ENCODE data around the gene PDE5A.

PDE5A gene

DNA sequence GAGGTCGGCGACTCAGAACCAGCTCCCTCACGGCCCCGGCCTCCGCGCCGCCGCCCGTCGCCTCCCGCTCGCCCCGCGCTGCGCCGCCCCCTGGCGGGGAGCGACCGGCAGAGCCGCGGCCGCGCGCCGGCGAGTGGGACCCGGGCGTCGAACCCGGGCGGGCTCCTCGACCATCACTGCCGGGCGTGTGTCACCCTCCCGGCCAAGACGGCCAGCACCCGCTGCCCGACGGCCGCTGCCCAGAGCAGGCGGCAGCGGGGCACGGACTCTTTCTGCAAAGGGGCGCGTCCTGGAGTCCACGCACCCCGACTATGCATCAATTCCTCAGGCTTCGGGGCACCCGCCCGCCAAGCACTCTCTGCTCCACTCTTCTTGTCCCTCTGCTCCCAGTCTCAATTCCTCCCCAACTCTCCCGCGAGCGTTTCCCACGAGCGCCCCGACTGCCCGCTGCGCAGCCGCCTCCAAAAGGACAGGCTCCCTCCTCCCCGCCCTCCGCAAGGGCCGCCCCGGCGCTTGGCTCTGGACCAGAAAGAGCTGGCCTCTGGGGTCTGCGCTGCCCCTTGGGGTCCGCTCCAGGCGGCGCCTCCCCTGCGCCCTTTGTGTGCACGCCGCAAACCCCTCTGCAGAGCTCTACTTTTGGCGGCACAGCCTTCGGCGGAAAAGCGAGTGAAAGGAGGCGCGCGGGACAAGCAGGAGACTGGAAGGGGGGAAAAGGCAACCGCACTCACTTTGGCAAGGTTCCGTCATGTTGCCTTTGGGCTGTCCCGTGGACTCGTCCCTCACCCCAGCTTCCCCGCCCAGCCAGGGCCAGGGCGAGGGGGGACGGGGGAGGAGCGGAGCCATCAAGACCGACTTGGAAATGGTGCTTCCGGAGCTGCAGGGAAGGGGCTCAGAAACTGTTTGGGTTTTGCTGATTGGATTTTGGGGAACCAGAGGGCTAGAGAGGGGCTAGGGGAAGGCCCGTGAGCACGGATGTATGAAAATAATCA lies 1.0 kb downstream of the PDE5A start:
- peak; percentile 77 for DNase-seq
- H3K9me3 Mint-ChIP-seq, result no peaks in the 10 kb centered on the region
- peak overlapping the region; percentile 80 for H3K4me3 Mint-ChIP-seq
- H3K4me1 Mint-ChIP-seq (ENCODE audit: low read depth), result peaks cover 22% of the 10 kb centered on the region
- no peaks in the 10 kb centered on the region for H3K36me3 Mint-ChIP-seq (ENCODE audit: low read depth)
- H3K27me3 Mint-ChIP-seq, result peaks cover 26% of the 10 kb centered on the region
- no peak overlapping the region for H3K27ac Mint-ChIP-seq

DNA sequence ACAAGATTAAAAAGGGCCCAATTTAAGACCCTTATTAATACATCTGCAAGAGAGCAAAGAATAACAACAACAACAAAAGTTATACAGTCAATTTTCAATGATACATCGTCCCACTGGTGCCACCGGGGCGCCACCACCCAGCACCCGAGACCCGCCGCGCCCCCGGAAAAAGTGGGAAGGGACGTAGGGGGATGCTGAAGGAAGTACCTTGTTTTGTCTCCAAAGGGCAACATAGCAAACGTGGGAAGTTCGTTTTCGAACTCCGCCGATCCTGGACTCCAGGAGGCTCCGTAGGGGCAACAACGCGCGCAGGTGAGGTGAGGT lies 1.7 kb downstream of the PDE5A start:
- H3K9me3 Mint-ChIP-seq, result no peaks in the 10 kb centered on the region
- peak overlapping the region; percentile 72 for H3K4me3 Mint-ChIP-seq
- no peak overlapping the region for H3K27ac Mint-ChIP-seq
- peaks cover 20% of the 10 kb centered on the region for H3K27me3 Mint-ChIP-seq
- no peak for DNase-seq
- H3K36me3 Mint-ChIP-seq (ENCODE audit: low read depth), result no peaks in the 10 kb centered on the region
- peaks cover 22% of the 10 kb centered on the region for H3K4me1 Mint-ChIP-seq (ENCODE audit: low read depth)

DNA sequence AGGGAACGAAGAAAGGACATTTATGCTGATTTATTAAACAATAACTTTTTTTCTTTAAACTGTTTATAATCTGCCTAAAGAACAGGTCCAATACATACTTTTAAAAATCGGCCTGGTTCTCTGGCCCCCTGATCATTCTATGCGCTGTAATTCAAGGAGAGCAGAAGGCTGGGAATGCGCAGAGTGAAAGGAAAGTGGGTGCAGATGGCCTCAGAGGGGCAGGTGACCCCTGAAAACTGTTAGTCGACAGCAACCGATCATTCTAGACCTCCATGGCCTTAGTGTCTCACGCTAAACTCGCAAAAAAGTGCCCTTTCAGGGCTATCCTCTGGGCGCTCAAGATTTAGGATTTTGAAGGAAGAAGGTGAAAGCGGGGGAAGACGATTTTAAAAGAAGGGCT lies 2.2 kb downstream of the PDE5A start:
- Mint-ChIP-seq H3K4me1 (ENCODE audit: low read depth) (peaks cover 22% of the 10 kb centered on the region), H3K36me3 (ENCODE audit: low read depth) (no peaks in the 10 kb centered on the region), H3K27ac (no peak overlapping the region), H3K9me3 (no peaks in the 10 kb centered on the region), H3K27me3 (peaks cover 22% of the 10 kb centered on the region), H3K4me3 (peak overlapping the region; percentile 72)
- DNase-seq, result no peak

DNA sequence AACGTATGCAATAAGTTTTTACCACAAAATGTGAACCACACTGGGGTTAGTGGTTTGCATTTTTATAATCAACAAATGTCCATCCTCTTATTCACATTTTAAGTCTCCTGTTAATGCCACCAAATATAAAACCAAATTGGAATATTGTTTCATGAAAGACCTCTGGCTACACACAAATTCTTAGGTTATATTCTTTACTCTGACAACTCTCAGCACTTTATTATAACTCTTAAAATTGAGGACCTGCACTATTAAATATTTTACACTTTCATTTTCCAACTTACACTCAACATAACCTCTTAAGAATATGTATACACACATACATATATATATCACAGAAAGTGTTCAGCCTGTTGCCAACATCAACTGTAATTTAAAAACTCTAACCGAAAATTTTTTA lies 2.8 kb downstream of the PDE5A start:
- H3K9me3 Mint-ChIP-seq, result no peaks in the 10 kb centered on the region
- no peaks in the 10 kb centered on the region for H3K36me3 Mint-ChIP-seq (ENCODE audit: low read depth)
- peaks cover 25% of the 10 kb centered on the region for H3K27me3 Mint-ChIP-seq
- H3K27ac Mint-ChIP-seq, result no peak overlapping the region
- no peak overlapping the region for H3K4me3 Mint-ChIP-seq
- no peak for DNase-seq
- H3K4me1 Mint-ChIP-seq (ENCODE audit: low read depth), result peaks cover 22% of the 10 kb centered on the region

DNA sequence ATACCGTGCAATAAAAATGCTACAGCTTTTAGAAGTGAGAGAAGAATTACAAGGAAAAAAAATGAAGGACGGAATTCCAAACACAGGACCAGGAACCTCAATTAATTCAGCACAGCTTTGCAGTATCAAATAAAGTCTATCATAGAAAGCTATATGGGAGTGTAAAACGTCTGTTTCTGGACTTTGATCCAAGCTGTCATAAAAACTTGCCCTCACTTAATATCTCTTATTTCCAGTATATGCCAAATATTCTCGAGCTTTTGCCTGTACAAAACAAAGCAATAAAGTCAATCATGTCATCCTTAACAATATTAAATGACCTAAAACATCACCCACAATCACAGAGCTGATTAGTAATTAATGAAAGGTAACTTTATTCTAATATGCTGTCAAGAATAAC lies 4.2 kb downstream of the PDE5A start:
- H3K27me3 Mint-ChIP-seq, result peaks cover 31% of the 10 kb centered on the region
- H3K4me3 Mint-ChIP-seq, result no peak overlapping the region
- no peak overlapping the region for H3K27ac Mint-ChIP-seq
- H3K9me3 Mint-ChIP-seq, result no peaks in the 10 kb centered on the region
- H3K4me1 Mint-ChIP-seq (ENCODE audit: low read depth), result peaks cover 22% of the 10 kb centered on the region
- DNase-seq, result no peak
- no peaks in the 10 kb centered on the region for H3K36me3 Mint-ChIP-seq (ENCODE audit: low read depth)

DNA sequence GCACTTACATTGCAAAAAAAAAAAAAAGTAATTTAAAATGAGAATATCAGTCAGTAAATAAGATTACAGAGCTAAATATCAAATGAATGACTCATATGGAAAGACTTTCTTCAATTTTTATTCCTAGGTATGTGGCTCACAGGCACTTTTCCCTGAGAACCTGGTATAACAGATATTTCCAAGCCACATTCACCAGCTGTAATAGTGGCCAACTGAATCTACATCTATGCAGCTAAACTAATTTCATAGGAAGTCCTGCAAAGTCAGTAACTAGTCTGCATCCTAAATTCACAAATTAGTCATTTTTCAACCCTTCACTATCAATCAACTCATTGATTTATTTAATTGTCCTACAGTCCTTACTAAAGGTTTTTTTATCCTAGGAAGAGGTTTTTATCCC lies 5.6 kb downstream of the PDE5A start:
- no peaks in the 10 kb centered on the region for H3K9me3 Mint-ChIP-seq
- H3K4me1 Mint-ChIP-seq (ENCODE audit: low read depth), result peaks cover 13% of the 10 kb centered on the region
- peaks cover 28% of the 10 kb centered on the region for H3K27me3 Mint-ChIP-seq
- no peak overlapping the region for H3K27ac Mint-ChIP-seq
- no peak overlapping the region for H3K4me3 Mint-ChIP-seq
- no peaks in the 10 kb centered on the region for H3K36me3 Mint-ChIP-seq (ENCODE audit: low read depth)
- no peak for DNase-seq

DNA sequence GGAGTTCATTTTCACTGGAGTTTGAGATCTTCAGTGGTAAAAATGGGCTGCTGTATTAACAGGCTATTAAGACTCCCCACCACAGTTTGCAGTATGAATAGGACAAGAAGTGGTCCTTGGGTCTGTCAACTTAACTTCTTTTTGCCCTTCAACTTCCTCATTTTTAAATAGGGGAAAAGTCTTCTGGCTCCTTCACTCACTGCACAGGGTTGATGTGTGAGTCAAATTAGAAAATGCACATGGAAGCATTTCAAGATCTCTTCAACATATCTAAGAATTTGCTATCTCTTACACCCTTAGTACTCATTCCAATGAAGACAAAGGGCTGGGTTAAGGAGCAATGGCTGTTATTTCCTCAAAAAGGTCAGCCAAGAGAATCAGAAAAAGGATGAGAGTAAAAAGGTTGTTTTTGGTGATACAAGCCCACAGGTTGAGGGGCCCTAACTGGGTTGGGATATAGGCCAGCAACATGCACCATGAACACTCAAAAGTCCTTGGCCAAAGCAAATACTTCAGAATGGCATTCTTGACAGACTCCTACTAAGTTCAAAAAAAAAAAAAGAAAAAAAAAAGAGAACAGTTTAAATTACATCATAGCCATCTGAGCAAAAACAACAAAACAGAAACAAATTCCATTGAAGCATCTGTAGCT lies 13.4 kb downstream of the PDE5A start:
- H3K4me1 Mint-ChIP-seq (ENCODE audit: low read depth), result no peaks in the 10 kb centered on the region
- H3K36me3 Mint-ChIP-seq (ENCODE audit: low read depth), result no peaks in the 10 kb centered on the region
- peaks cover 4% of the 10 kb centered on the region for H3K9me3 Mint-ChIP-seq

DNA sequence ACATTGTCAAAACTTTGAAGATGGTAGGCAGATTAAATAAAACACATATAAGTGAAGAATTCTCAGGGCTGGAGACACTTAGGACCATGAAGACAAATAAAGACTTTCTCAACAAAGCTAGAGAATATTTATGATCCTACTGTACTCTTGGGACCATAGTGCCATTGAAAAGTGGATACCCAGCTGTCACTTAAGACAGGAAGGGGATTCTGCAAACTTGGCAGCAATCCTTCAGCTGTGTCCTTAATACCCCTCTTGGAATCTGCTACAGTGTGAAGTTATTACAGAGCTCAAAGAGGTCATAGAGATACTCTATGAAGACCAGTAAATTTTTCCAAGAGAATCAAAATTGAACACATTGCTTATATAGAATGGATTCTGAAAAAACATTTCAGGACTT lies 24.3 kb downstream of the PDE5A start:
- no peaks in the 10 kb centered on the region for H3K9me3 Mint-ChIP-seq
- peaks cover 7% of the 10 kb centered on the region for H3K27me3 Mint-ChIP-seq
- H3K27ac Mint-ChIP-seq, result no peak overlapping the region

More for the DNA sequence above, 13.4 kb downstream of the PDE5A start:
- Mint-ChIP-seq H3K27me3 (peaks cover 18% of the 10 kb centered on the region), H3K4me3 (no peak overlapping the region), H3K27ac (no peak overlapping the region)
- DNase-seq, result no peak

DNA sequence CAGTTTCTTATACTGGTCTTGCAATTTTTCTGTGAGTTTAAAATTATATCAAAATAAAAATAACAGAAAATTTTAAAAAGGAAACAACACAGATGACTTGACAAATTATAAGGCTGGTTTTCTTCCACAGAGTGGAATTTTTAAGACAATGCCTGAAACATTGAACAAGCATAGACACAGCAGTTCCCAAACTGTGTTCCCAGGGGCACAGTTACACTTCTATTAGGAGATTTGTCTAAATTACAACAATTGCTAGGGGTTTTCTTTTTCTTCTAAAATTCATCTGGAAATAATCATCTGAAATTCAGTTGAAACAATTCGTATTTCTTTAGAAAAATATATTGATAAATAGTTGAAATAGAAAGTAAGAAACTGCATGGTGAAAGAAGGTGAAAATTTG lies 26.2 kb downstream of the PDE5A start:
- Mint-ChIP-seq H3K27me3 (peaks cover 7% of the 10 kb centered on the region), H3K36me3 (ENCODE audit: low read depth) (no peaks in the 10 kb centered on the region), H3K27ac (no peak overlapping the region), H3K4me1 (ENCODE audit: low read depth) (no peaks in the 10 kb centered on the region), H3K4me3 (no peak overlapping the region), H3K9me3 (peaks cover 7% of the 10 kb centered on the region)
- no peak for DNase-seq

More for the DNA sequence above, 24.3 kb downstream of the PDE5A start:
- Mint-ChIP-seq H3K36me3 (ENCODE audit: low read depth) (no peaks in the 10 kb centered on the region), H3K4me1 (ENCODE audit: low read depth) (no peaks in the 10 kb centered on the region), H3K4me3 (no peak overlapping the region)
- no peak for DNase-seq

DNA sequence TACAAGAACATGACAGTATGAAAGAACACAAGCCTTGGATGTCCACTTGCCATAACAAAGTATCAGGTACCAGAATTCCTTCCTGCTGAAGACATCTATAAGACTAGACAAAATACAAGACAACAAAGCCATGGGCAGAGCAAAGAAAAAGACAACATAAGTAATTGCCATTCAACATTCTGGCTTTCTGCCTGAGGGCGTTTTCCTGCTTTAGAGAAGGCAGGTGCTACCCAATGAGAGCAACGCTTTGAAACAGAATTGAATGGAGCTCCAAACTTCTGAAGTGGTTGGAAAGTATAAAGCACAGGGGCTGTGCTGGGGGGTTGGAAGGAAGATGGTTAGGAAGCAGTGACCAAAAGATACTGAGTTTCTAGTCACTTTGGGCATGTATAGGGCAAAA lies 30.1 kb downstream of the PDE5A start:
- Mint-ChIP-seq H3K36me3 (ENCODE audit: low read depth) (no peaks in the 10 kb centered on the region), H3K4me1 (ENCODE audit: low read depth) (no peaks in the 10 kb centered on the region), H3K4me3 (no peak overlapping the region), H3K27me3 (no peaks in the 10 kb centered on the region), H3K27ac (no peak overlapping the region), H3K9me3 (peaks cover 7% of the 10 kb centered on the region)
- DNase-seq, result no peak

DNA sequence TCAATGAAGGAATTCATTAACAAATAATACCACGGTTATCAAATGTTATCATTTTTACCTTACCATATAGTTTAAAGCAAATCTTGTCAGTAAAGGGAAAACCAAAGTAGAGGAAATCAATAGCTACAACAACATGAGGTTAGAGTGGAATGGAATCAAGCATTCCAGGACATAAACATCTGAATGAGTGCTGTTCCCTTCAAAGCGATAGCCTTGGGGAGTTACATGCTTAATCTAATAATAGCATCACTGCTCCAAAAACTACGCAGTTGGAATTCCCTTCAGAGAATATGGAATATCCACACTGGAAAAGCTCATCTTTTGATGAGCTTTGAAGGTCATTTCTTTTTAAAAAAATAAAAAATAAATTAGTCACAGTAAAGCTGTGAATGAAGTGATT lies 31.2 kb downstream of the PDE5A start:
- peaks cover 7% of the 10 kb centered on the region for H3K9me3 Mint-ChIP-seq
- H3K4me3 Mint-ChIP-seq, result no peak overlapping the region
- DNase-seq, result no peak
- H3K27me3 Mint-ChIP-seq, result no peaks in the 10 kb centered on the region
- H3K36me3 Mint-ChIP-seq (ENCODE audit: low read depth), result no peaks in the 10 kb centered on the region
- H3K4me1 Mint-ChIP-seq (ENCODE audit: low read depth), result no peaks in the 10 kb centered on the region
- H3K27ac Mint-ChIP-seq, result no peak overlapping the region

DNA sequence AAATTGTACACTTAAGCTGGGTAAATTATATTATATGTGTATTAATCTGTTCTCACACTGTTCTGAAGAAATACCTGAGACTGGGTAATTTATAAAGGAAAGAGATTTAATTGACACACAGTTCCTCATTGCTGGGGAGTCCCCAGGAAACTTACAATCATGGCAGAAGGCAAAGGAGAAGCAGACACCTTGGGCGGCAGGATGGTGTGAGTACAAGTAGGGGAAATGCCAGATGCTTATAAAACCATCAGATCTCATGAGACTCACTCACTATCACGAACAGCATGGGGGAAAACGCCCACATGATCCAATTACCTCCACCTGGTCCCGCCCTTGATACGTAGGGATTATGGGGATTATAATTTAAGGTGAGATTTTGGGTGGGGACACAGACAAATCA lies 34.9 kb downstream of the PDE5A start:
- no peak for DNase-seq
- H3K4me3 Mint-ChIP-seq, result no peak overlapping the region
- H3K36me3 Mint-ChIP-seq (ENCODE audit: low read depth), result no peaks in the 10 kb centered on the region
- H3K27ac Mint-ChIP-seq, result no peak overlapping the region
- H3K27me3 Mint-ChIP-seq, result no peaks in the 10 kb centered on the region
- H3K4me1 Mint-ChIP-seq (ENCODE audit: low read depth), result no peaks in the 10 kb centered on the region
- H3K9me3 Mint-ChIP-seq, result peaks cover 4% of the 10 kb centered on the region

DNA sequence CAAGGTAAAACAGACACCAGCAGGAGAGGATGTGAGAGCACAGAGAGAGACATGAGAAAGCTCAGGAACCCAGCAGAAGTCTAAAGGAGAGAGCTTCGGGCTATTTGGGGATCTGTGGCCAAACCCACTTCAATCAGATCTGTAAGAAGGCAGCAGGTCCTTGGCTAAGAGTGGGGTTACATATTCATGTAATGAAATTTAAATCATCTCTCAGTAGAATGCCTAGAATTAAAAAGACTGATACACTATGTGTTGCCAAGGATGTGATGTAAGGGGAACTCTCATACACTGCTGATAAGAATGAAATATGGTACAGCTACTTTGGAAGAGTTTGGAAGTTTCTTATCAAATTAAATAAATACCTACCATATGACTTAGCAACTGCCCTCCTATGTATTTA lies 35.8 kb downstream of the PDE5A start:
- Mint-ChIP-seq H3K27me3 (no peaks in the 10 kb centered on the region), H3K27ac (no peak overlapping the region), H3K36me3 (ENCODE audit: low read depth) (no peaks in the 10 kb centered on the region), H3K4me1 (ENCODE audit: low read depth) (no peaks in the 10 kb centered on the region), H3K9me3 (no peaks in the 10 kb centered on the region), H3K4me3 (no peak overlapping the region)
- no peak for DNase-seq

DNA sequence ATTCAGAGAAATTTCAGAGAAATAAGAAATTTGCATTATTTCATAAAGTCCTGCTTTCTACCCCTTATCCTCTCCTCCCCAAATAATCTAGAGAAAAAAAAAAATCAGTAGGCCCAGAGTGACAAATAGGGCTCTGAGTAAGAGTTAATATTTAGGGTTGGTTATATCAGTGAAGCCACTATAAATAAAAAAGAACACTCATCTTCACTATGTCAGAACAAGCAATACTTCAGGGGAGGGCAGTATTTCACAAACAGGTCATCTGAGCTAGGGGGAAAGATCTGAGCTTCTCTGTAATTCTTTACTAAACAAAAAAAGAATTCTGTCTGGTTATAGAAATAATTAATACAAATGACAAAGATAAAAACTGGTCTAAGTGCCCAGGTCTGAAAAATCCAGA lies 39.4 kb downstream of the PDE5A start:
- no peak overlapping the region for H3K27ac Mint-ChIP-seq
- no peaks in the 10 kb centered on the region for H3K36me3 Mint-ChIP-seq (ENCODE audit: low read depth)
- DNase-seq, result no peak
- H3K9me3 Mint-ChIP-seq, result no peaks in the 10 kb centered on the region
- H3K4me1 Mint-ChIP-seq (ENCODE audit: low read depth), result no peaks in the 10 kb centered on the region
- H3K27me3 Mint-ChIP-seq, result no peaks in the 10 kb centered on the region
- H3K4me3 Mint-ChIP-seq, result no peak overlapping the region

DNA sequence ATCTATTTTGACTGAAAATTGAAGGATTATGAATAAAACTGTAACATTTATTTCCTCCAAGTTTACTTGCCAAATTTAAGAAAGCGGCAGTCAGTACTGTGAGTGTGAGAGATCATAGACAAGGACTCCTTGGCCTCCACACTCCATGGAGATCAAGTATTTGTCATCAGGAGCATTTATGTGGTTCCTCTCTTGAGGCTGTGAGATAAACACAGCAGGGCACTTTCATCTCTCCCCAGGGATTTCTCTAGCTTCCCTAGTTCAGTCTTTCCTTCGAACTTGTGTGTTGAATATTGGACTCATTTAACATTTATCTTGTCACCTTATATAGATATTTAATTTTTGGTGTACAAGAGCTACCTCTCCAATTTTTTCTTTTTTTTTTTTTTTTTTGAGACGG lies 40.8 kb downstream of the PDE5A start:
- Mint-ChIP-seq H3K4me3 (no peak overlapping the region), H3K27me3 (no peaks in the 10 kb centered on the region), H3K4me1 (ENCODE audit: low read depth) (no peaks in the 10 kb centered on the region), H3K27ac (no peak overlapping the region), H3K9me3 (no peaks in the 10 kb centered on the region), H3K36me3 (ENCODE audit: low read depth) (no peaks in the 10 kb centered on the region)
- no peak for DNase-seq

All from activated T-cell treated with anti-CD3 and anti-CD28 coated beads, Interleukin-2, amount 50 U/mL, for 24 hours (primary cell).